Lung (tissue), 12 donors: ENCODE results near the gene USP26. TPM values are rescaled to one million over a fixed set of nuclear protein-coding genes. Genes with fewer than 3 reads are reported as not detected.

Experiments used
- ATAC-seq: fragments of 200-7000 bp; cut with Tn5 transposase; one replicate; pipeline ENCODE4 v1.9.1; 2020; ENCODE audit warnings: moderate number of reproducible peaks; ENCODE audit not compliant: insufficient read depth, low FRiP score
- DNase-seq, 3 donors: peaks; one replicate each; pipeline ENCODE4 v3.0.0-alpha.2; 2013 to 2017
- H3K27ac ChIP-seq, 2 donors: one replicate each; pipeline ENCODE4 v1.5.1; 2013; ENCODE audit warnings: mild to moderate bottlenecking in 2 of 2, moderate library complexity in 2 of 2, control low read depth in 1 of 2, inconsistent platforms in 1 of 2, low read depth in 1 of 2, low read length in 1 of 2
- H3K27me3 ChIP-seq, 3 donors: one replicate each; pipeline ENCODE4 v1.5.1; 2013; ENCODE audit warnings: low read length in 2 of 3; ENCODE audit not compliant: control insufficient read depth in 3 of 3, insufficient read depth in 3 of 3
- H3K36me3 ChIP-seq, 4 donors: one replicate each; pipeline ENCODE4 v1.5.1; 2013; ENCODE audit warnings: low read length in 4 of 4, mild to moderate bottlenecking in 1 of 4, moderate library complexity in 1 of 4; ENCODE audit not compliant: control insufficient read depth in 4 of 4, insufficient read depth in 4 of 4
- H3K4me1 ChIP-seq, 5 donors: one replicate each; pipeline ENCODE4 v1.5.1; 2013; ENCODE audit warnings: low read length in 5 of 5, mild to moderate bottlenecking in 2 of 5, moderate library complexity in 1 of 5; ENCODE audit not compliant: control insufficient read depth in 5 of 5, insufficient read depth in 5 of 5
- H3K4me3 ChIP-seq: one replicate; pipeline ENCODE4 v1.5.1; 2013; ENCODE audit warnings: mild to moderate bottlenecking, control low read depth, moderate library complexity
- H3K9ac ChIP-seq, 2 donors: one replicate each; pipeline ENCODE4 v1.5.1; 2013; ENCODE audit warnings: low read length in 2 of 2, control low read depth in 1 of 2; ENCODE audit not compliant: insufficient read depth in 1 of 2
- H3K9me3 ChIP-seq, 4 donors: one replicate each; pipeline ENCODE4 v1.5.1; 2013; ENCODE audit warnings: low read length in 3 of 4, mild to moderate bottlenecking in 1 of 4, moderate library complexity in 1 of 4; ENCODE audit not compliant: control insufficient read depth in 4 of 4, insufficient read depth in 3 of 4
- WGBS, 2 donors: extraction: QIAGEN DNeasy Blood & Tissue Kit; methylation state at CpG; one replicate each; pipeline ENCODE4 v1.1.7; 2013; 5-methylcytosine and 5-hydroxymethylcytosine counted together
- polyA plus RNA-seq, 2 donors: library from polyadenylated mRNA; stranded (reverse); fragments of 200-250 nt; gene quantifications; one replicate each; pipeline ENCODE4 v1.2.1, GENCODE V29; 2013
- total RNA-seq, 2 donors: library from RNA; depleted of rRNA in 1 of 2; stranded (reverse); fragments of >200 nt in 1 of 2; gene quantifications; one replicate each; pipeline ENCODE4 v1.2.1, GENCODE V29; 2014 to 2021
- TF ChIP-seq, protein P1 (sequence below): IDR thresholded peaks from 2 replicates; pipeline ENCODE4 v1.5.1; 2012; ENCODE audit warnings: mild to moderate bottlenecking; ENCODE audit errors: control extremely low read depth, extremely low read depth
- donor health status: control.
- donor health status: control.
- donor health status: Bipolar disorder and iron deficiency.
- donor health status: healthy.
- donor health status: DM: yes; HTN: yes; CAD: no.

USP26 gene
- total and polyA plus RNA-seq, 4 donors = not detected

DNA sequence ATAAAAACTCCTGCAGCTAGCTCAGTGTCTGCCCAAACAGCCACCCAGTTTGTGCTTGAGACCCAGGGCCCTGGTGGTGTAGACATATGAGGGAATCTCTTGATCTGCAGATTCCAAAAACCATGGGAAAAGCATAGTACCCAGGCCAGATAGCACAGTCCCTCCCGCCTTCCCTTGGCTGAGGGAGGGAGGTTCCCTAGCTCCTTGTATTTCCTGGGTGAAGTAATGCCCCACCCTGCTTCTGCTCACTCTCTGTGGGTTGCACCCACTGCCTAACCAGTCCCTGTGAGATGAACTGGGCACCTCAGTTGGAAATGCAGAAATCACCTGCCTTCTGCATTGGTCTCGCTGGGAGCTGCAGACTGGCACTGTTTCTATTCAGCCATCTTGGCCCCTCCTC is 54.6 kb downstream of the USP26 start:
- H3K27ac ChIP-seq = no peak overlapping the region
- 73 to 75% methylated on average over 2 of the region's 2 CpGs for WGBS, 2 donors
- TF ChIP-seq, protein P1, sequence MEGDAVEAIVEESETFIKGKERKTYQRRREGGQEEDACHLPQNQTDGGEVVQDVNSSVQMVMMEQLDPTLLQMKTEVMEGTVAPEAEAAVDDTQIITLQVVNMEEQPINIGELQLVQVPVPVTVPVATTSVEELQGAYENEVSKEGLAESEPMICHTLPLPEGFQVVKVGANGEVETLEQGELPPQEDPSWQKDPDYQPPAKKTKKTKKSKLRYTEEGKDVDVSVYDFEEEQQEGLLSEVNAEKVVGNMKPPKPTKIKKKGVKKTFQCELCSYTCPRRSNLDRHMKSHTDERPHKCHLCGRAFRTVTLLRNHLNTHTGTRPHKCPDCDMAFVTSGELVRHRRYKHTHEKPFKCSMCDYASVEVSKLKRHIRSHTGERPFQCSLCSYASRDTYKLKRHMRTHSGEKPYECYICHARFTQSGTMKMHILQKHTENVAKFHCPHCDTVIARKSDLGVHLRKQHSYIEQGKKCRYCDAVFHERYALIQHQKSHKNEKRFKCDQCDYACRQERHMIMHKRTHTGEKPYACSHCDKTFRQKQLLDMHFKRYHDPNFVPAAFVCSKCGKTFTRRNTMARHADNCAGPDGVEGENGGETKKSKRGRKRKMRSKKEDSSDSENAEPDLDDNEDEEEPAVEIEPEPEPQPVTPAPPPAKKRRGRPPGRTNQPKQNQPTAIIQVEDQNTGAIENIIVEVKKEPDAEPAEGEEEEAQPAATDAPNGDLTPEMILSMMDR = no peak
- no peaks in the 10 kb centered on the region for H3K36me3 ChIP-seq
- no peaks in the 10 kb centered on the region for H3K4me1 ChIP-seq
- DNase-seq = no peak
- ATAC-seq = peak; percentile 2
- no peaks in the 10 kb centered on the region for H3K9me3 ChIP-seq
- no peak overlapping the region for H3K4me3 ChIP-seq
- H3K27me3 ChIP-seq = peaks cover 0 to under 1% (median 0%) of the 10 kb centered on the region in 3 donors
- no peak overlapping the region for H3K9ac ChIP-seq

DNA sequence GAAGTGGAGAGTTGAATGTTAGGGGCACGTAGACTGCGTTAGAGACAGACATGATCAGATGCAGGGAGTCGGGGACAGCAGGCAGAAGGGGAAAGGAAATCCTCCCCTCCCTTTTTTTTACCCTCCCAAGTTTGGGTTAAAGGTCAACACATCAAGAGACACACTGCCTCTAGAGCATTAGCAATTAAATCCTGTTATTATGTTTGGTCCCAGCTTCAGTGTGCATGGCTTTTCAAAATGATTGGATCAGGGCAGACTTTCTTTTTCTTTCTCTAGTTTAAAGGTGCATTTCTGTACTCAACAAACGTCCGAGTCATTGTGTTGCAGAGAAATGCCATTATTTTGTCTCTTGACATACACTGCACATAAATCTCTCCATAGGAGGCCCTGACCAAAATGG is 63.9 kb downstream of the USP26 start:
- no peak overlapping the region for H3K4me3 ChIP-seq
- TF ChIP-seq, protein P1 = no peak
- H3K9me3 ChIP-seq = no peaks in the 10 kb centered on the region
- H3K36me3 ChIP-seq = no peaks in the 10 kb centered on the region
- 55 to 57% methylated on average over 5 of the region's 5 CpGs for WGBS, 2 donors
- peaks cover 0 to 18% (median 6%) of the 10 kb centered on the region in 3 donors for H3K27me3 ChIP-seq
- no peaks in the 10 kb centered on the region for H3K4me1 ChIP-seq
- no peak for ATAC-seq
- DNase-seq = peak in 1 of 3 donors; percentile 10
- no peak overlapping the region for H3K27ac ChIP-seq
- H3K9ac ChIP-seq = no peak overlapping the region

DNA sequence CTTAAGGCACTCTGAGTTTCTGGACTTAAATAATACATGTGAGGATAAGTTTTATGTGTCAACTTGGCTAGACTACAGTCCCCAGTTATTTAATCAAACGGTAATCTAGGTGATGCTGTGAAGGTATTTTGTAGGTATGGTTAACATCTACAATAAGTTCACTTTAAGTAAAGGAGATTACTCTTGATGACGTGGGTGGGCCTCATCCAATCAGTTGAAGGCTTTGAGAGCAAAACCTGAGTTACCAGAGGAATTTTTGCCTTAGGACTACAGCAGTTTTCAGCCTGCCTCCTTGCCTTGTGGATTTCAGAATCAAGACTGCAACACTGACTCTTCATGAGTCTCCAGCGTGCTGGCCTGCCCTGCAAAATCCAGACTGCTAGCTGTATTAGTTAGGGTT is 78.7 kb downstream of the USP26 start:
- Histone ChIP-seq H3K4me3 (no peak overlapping the region), H3K9ac (no peak overlapping the region), H3K4me1 (no peaks in the 10 kb centered on the region), H3K9me3 (no peaks in the 10 kb centered on the region), H3K36me3 (no peaks in the 10 kb centered on the region), H3K27ac (no peak overlapping the region), H3K27me3 (peaks cover 0 to 9% (median 2%) of the 10 kb centered on the region in 3 donors)
- 79 to 92% methylated on average over 3 of the region's 3 CpGs for WGBS, 2 donors
- DNase-seq = no peak
- no peak for ATAC-seq
- TF ChIP-seq, protein P1 = no peak

DNA sequence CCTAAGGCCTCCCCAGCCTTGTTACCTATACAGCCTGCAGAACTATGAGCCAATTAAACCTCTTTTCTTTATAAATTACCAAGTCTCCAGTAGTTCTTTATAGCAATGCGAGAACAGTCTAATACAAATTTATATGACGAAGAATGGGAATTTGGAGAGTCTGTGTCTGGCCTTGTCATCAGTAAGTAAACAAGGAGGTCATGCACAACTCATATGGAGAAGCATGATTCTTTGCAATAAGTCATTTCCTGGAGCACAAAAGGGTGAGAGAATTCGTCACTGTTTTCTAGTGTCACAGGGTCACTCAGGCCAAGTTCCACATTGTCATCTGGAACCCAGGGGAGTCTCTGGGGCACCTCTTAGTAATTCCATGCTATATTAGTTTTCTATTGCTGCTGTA is 89.5 kb downstream of the USP26 start:
- DNase-seq (no peak), ATAC-seq (no peak)
- WGBS, 2 donors = 79 to 88% methylated on average over 3 of the region's 3 CpGs
- TF ChIP-seq, protein P1 = no peak
- no peak overlapping the region for H3K27ac ChIP-seq
- no peaks in the 10 kb centered on the region for H3K4me1 ChIP-seq
- H3K4me3 ChIP-seq = no peak overlapping the region
- H3K36me3 ChIP-seq = no peaks in the 10 kb centered on the region
- no peak overlapping the region for H3K9ac ChIP-seq
- peaks cover 0 to 5% (median 0%) of the 10 kb centered on the region in 3 donors for H3K27me3 ChIP-seq
- peaks cover 0 to 6% (median 4%) of the 10 kb centered on the region in 4 donors for H3K9me3 ChIP-seq
